Right atrium auricular region (tissue), 2 donors: ENCODE data around the gene BAG3. TPM values are rescaled to one million over a fixed set of nuclear protein-coding genes. Genes with fewer than 3 reads are reported as not detected.

Experiments used
- DNase-seq: peaks from one replicate; pipeline ENCODE4 v3.0.0-alpha.2; 2019; ENCODE audit warnings: low spot score
- H3K27ac ChIP-seq, 2 donors: fragments of 200-600 bp; sonication (generic); 1 replicate in 1 of 2; 2 replicates in 1 of 2; pipeline ENCODE4 v1.5.1; 2016 to 2019
- H3K27me3 ChIP-seq, 2 donors: fragments of 200-600 bp; sonication (generic); one replicate each; pipeline versions ENCODE4 v1.5.1 to v1.6.0; 2017 to 2019
- H3K36me3 ChIP-seq: fragments of 200-600 bp; sonication (generic); one replicate; pipeline ENCODE4 v1.5.1; 2016
- H3K4me1 ChIP-seq, 2 donors: fragments of 200-600 bp; sonication (generic); one replicate each; pipeline versions ENCODE4 v1.5.1 to v1.6.0; 2017 to 2019
- H3K4me3 ChIP-seq, 2 donors: fragments of 200-600 bp; sonication (generic); 1 replicate in 1 of 2; 2 replicates in 1 of 2; pipeline ENCODE4 v1.5.1; 2017 to 2019; ENCODE audit warnings: mild to moderate bottlenecking in 1 of 2, moderate library complexity in 1 of 2
- H3K9me3 ChIP-seq, 2 donors: fragments of 200-600 bp; sonication (generic); one replicate each; pipeline ENCODE4 v1.5.1; 2019
- CTCF ChIP-seq, 2 donors: fragments of 200-600 bp; sonication (generic); IDR thresholded peaks; one replicate each; pipeline ENCODE4 v1.5.1; 2019; ENCODE audit warnings: antibody characterized with exemption in 2 of 2
- total RNA-seq, 2 donors: library from RNA; depleted of rRNA; stranded (reverse); fragments of >200 nt; gene quantifications; one replicate each; pipeline ENCODE4 v1.1.0, GENCODE V29; 2016

Gene BAG3
- total RNA-seq, 2 donors from 2014 or later: 126 to 152 TPM

GRCh38 chr10:119726676-119727261 lies 75.6 kb downstream of the BAG3 start:
- no peak for TF ChIP-seq CTCF (IDR thresholded peaks at IDR 0.05)
- Histone ChIP-seq H3K4me3 (peak overlapping the region; percentile 73 to 91), H3K27ac (peak overlapping the region; percentile 81 to 87), H3K9me3 (no peaks in the 10 kb centered on the region), H3K27me3 (no peaks in the 10 kb centered on the region), H3K4me1 (peaks cover 0 to 27% of the 10 kb centered on the region in 2 donors), H3K36me3 (no peaks in the 10 kb centered on the region)
- DNase-seq: no peak

Other genes with a start within 250 kb of the BAG3 start
- gene RGS10, start 108.7 kb upstream of the BAG3 start, total RNA-seq: 10 to 100 TPM in 1 of 2 donors, 1 to 10 TPM in 1; 7.8 to 10.8 TPM
- 10 to 100 TPM; 32.5 to 39.2 TPM for gene TIAL1, start 54.4 kb upstream of the BAG3 start, total RNA-seq
- gene INPP5F, start 74.7 kb downstream of the BAG3 start, total RNA-seq: 1 to 10 TPM; 3.9 to 6.2 TPM
- gene MCMBP, start 221.5 kb downstream of the BAG3 start, total RNA-seq: 10 to 100 TPM; 22.9 to 28.5 TPM
- 10 to 100 TPM; 14.5 to 16.4 TPM for gene SEC23IP, start 241.3 kb downstream of the BAG3 start, total RNA-seq